NCI-H128 (cell line): ENCODE data around the gene OSBPL9.
"Not testable (repeated sequence)": the region's sequence is repeated elsewhere in the genome, so short reads cannot be mapped to it uniquely, and the experiment has no call there.

Experiments used
- DNase-seq: peaks from one replicate; lab custom pipeline; 2025; ENCODE audit not compliant: unreplicated experiment; lab: John Stamatoyannopoulos, UW

OSBPL9 gene

GRCh38 chr1:51607681-51608095 is 9.2 kb upstream of the OSBPL9 start:
- DNase-seq = no peak

GRCh38 chr1:51610104-51610503 is 6.8 kb upstream of the OSBPL9 start:
- DNase-seq = not testable (repeated sequence)

- no peak for DNase-seq
These were observed 6.3 kb upstream of the OSBPL9 start for GRCh38 chr1:51610637-51611036.

GRCh38 chr1:51612447-51612961 is 4.4 kb upstream of the OSBPL9 start:
- no peak for DNase-seq

- no peak for DNase-seq
These were observed 1.1 kb upstream of the OSBPL9 start for GRCh38 chr1:51615780-51616291.

- DNase-seq = no peak
These were observed 402 bp upstream of the OSBPL9 start for GRCh38 chr1:51616490-51616889.

- DNase-seq = no peak
These were observed 1.8 kb downstream of the OSBPL9 start for GRCh38 chr1:51618715-51619114.

GRCh38 chr1:51620470-51620869 is 3.6 kb downstream of the OSBPL9 start:
- no peak for DNase-seq

GRCh38 chr1:51621161-51621560 is 4.3 kb downstream of the OSBPL9 start:
- no peak for DNase-seq

- no peak for DNase-seq
These were observed 5.1 kb downstream of the OSBPL9 start for GRCh38 chr1:51621841-51622454.

- DNase-seq = peak; percentile 89
These were observed 5.6 kb downstream of the OSBPL9 start for GRCh38 chr1:51622455-51622913.

- no peak for DNase-seq
These were observed 6.1 kb downstream of the OSBPL9 start for GRCh38 chr1:51623025-51623424.

- DNase-seq = no peak
These were observed 6.6 kb downstream of the OSBPL9 start for GRCh38 chr1:51623450-51623849.

GRCh38 chr1:51624855-51625254 is 8.0 kb downstream of the OSBPL9 start:
- no peak for DNase-seq

GRCh38 chr1:51627672-51628071 is 10.8 kb downstream of the OSBPL9 start:
- DNase-seq = no peak

GRCh38 chr1:51628715-51629590 is 12.1 kb downstream of the OSBPL9 start:
- no peak for DNase-seq

GRCh38 chr1:51629918-51630317 is 13.0 kb downstream of the OSBPL9 start:
- DNase-seq = no peak

GRCh38 chr1:51630393-51630792 is 13.5 kb downstream of the OSBPL9 start:
- no peak for DNase-seq

GRCh38 chr1:51630922-51631321 is 14.0 kb downstream of the OSBPL9 start:
- DNase-seq = no peak

GRCh38 chr1:51631747-51632146 is 14.9 kb downstream of the OSBPL9 start:
- DNase-seq = no peak

GRCh38 chr1:51634618-51635017 is 17.7 kb downstream of the OSBPL9 start:
- DNase-seq = no peak

- no peak for DNase-seq
These were observed 18.7 kb downstream of the OSBPL9 start for GRCh38 chr1:51635615-51636014.
